DND-41 (cell line): ENCODE measurements around the gene XIRP2.

Source experiments
- CTCF ChIP-seq: IDR thresholded peaks from 2 replicates; pipeline ENCODE4 v1.5.1; 2012; ENCODE audit warnings: borderline replicate concordance, low read length, moderate library complexity, mild to moderate bottlenecking; ENCODE audit not compliant: poor library complexity, severe bottlenecking; ENCODE audit errors: extremely low read depth
- EZH2 ChIP-seq: IDR thresholded peaks from 3 replicates; pipeline ENCODE4 v1.6.1; 2012; ENCODE audit warnings: borderline replicate concordance, low read depth, mild to moderate bottlenecking, moderate library complexity, low read length, inconsistent platforms; ENCODE audit not compliant: severe bottlenecking

GRCh38 chr2:166984188-166984587, 95.9 kb downstream of the XIRP2 start:
- no peak for TF ChIP-seq CTCF
- no peak for TF ChIP-seq EZH2
